ENCODE data around the gene SNAPC2.
"Not testable (repeated sequence)": the region's sequence is repeated elsewhere in the genome, so short reads cannot be mapped to it uniquely, and the experiment has no call there.

Gene SNAPC2

GRCh38 chr19:7908742-7909461 lies 11.2 kb upstream of the SNAPC2 start:
- DNase-seq (ENCODE audit: low read depth) = no peak

GRCh38 chr19:7909471-7910067 lies 10.6 kb upstream of the SNAPC2 start:
- DNase-seq (ENCODE audit: low read depth) = no peak

GRCh38 chr19:7910321-7911161 lies 9.6 kb upstream of the SNAPC2 start:
- no peak for DNase-seq (ENCODE audit: low read depth)

GRCh38 chr19:7911508-7912143 lies 8.5 kb upstream of the SNAPC2 start:
- no peak for DNase-seq (ENCODE audit: low read depth)

GRCh38 chr19:7912144-7912696 lies 7.9 kb upstream of the SNAPC2 start:
- no peak for DNase-seq (ENCODE audit: low read depth)

GRCh38 chr19:7912697-7913564 lies 7.2 kb upstream of the SNAPC2 start:
- no peak for DNase-seq (ENCODE audit: low read depth)

- no peak for DNase-seq (ENCODE audit: low read depth)
Observed at GRCh38 chr19:7913652-7914051, 6.5 kb upstream of the SNAPC2 start.

- no peak for DNase-seq (ENCODE audit: low read depth)
Observed at GRCh38 chr19:7914099-7914498, 6.0 kb upstream of the SNAPC2 start.

GRCh38 chr19:7914598-7915045 lies 5.5 kb upstream of the SNAPC2 start, which contains the start of gene TGFBR3L:
Gene TGFBR3L (plus strand): TSS chr19:7914830.
- DNase-seq (ENCODE audit: low read depth) = no peak

- no peak for DNase-seq (ENCODE audit: low read depth)
Observed at GRCh38 chr19:7915250-7916102, 4.7 kb upstream of the SNAPC2 start.

- DNase-seq (ENCODE audit: low read depth) = peak; percentile 39
Observed at GRCh38 chr19:7916103-7916954, 3.8 kb upstream of the SNAPC2 start.

- DNase-seq (ENCODE audit: low read depth) = no peak
Observed at GRCh38 chr19:7916955-7917266, 3.2 kb upstream of the SNAPC2 start.

- DNase-seq (ENCODE audit: low read depth) = peak; percentile 40
Observed at GRCh38 chr19:7917267-7918061, 2.7 kb upstream of the SNAPC2 start.

GRCh38 chr19:7918062-7918614 lies 2.0 kb upstream of the SNAPC2 start:
- not testable (repeated sequence) for DNase-seq (ENCODE audit: low read depth)

- no peak for DNase-seq (ENCODE audit: low read depth)
Observed at GRCh38 chr19:7918615-7919421, 1.3 kb upstream of the SNAPC2 start.

GRCh38 chr19:7920519-7921301 lies 572 bp downstream of the SNAPC2 start:
- peak; percentile 100 for DNase-seq (ENCODE audit: low read depth)
